H1 (cell line): Measurements from ENCODE around the gene POLE2.
A peak's percentile ranks its signal among the peaks of the same experiment; 100 is the strongest.
"Not testable (repeated sequence)": the region's sequence is repeated elsewhere in the genome, so short reads cannot be mapped to it uniquely, and the experiment has no call there.

ENCODE experiments used
- CTCF ChIP-seq, 3 experiments: IDR thresholded peaks; 1 replicate in 2 of 3; 2 replicates in 1 of 3; pipeline versions ENCODE4 v1.5.1 to v1.6.1; 2011; ENCODE audit warnings: low read length in 3 of 3, mild to moderate bottlenecking in 3 of 3, inconsistent platforms in 2 of 3, low read depth in 1 of 3, moderate library complexity in 1 of 3; ENCODE audit not compliant: insufficient read depth in 1 of 3; ENCODE audit errors: control extremely low read depth in 1 of 3
- HDAC6 ChIP-seq: IDR thresholded peaks from one replicate; pipeline ENCODE4 v1.7.1; 2012; ENCODE audit warnings: low read depth, mild to moderate bottlenecking, inconsistent platforms, low read length, moderate library complexity
- JUN ChIP-seq: IDR thresholded peaks from 2 replicates; pipeline ENCODE4 v1.6.1; 2011; ENCODE audit warnings: low read depth, mild to moderate bottlenecking, improper control_type of control experiment, low read length
- KDM1A ChIP-seq: fragments of 200-600, 300-600 bp; sonication (generic); IDR thresholded peaks from 2 replicates; pipeline ENCODE4 v1.7.1; 2016; ENCODE audit warnings: mild to moderate bottlenecking, low read length, borderline replicate concordance
- POLR2A ChIP-seq, 2 experiments: IDR thresholded peaks; 1 replicate in 1 of 2; 2 replicates in 1 of 2; pipeline ENCODE4 v1.6.1; 2011; ENCODE audit warnings: low read depth in 2 of 2, low read length in 2 of 2, mild to moderate bottlenecking in 2 of 2; ENCODE audit errors: control extremely low read depth in 1 of 2
- POLR2AphosphoS5 ChIP-seq: IDR thresholded peaks from 2 replicates; pipeline ENCODE4 v1.6.1; 2011; ENCODE audit warnings: low read depth, low read length
- RFX5 ChIP-seq: IDR thresholded peaks from 2 replicates; pipeline ENCODE4 v1.6.1; 2011; ENCODE audit warnings: low read depth, low read length, improper control_type of control experiment, borderline replicate concordance
- SAP30 ChIP-seq: fragments of 300-600 bp; sonication (generic); IDR thresholded peaks from 2 replicates; pipeline ENCODE4 v1.7.1; 2012; ENCODE audit warnings: low read length, moderate library complexity, mild to moderate bottlenecking, inconsistent platforms; ENCODE audit not compliant: insufficient read depth, insufficient replicate concordance
- TAF1 ChIP-seq: IDR thresholded peaks from 2 replicates; pipeline ENCODE4 v1.6.1; 2011; ENCODE audit warnings: mild to moderate bottlenecking, low read depth, low read length
- TF ChIP-seq, protein P1 (sequence below): IDR thresholded peaks from 2 replicates; pipeline ENCODE4 v1.6.1; 2012; ENCODE audit warnings: inconsistent platforms
- TF ChIP-seq, protein P2 (sequence below): IDR thresholded peaks from 2 replicates; pipeline ENCODE4 v1.6.1; 2011; ENCODE audit warnings: low read length, improper control_type of control experiment

GRCh38 chr14:49721733-49722435, 33.9 kb upstream of the POLE2 start:
- peak in 1 of 3 experiments; percentile 14; a peak in 2 of 4 replicates for TF ChIP-seq CTCF (IDR thresholded peaks at IDR 0.05; ENCODE audit: control extremely low read depth in 1 of 3, insufficient read depth in 1 of 3, low read depth in 1 of 3, low read length in 3 of 3)
- TF ChIP-seq, protein P1, sequence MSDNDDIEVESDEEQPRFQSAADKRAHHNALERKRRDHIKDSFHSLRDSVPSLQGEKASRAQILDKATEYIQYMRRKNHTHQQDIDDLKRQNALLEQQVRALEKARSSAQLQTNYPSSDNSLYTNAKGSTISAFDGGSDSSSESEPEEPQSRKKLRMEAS: not testable (repeated sequence)
- TF ChIP-seq POLR2A (IDR thresholded peaks at IDR 0.05; ENCODE audit: control extremely low read depth in 1 of 2, low read depth in 2 of 2, low read length in 2 of 2); HDAC6; POLR2AphosphoS5; JUN; TAF1; KDM1A; RFX5; SAP30: not testable (repeated sequence)
- TF ChIP-seq, protein P2, sequence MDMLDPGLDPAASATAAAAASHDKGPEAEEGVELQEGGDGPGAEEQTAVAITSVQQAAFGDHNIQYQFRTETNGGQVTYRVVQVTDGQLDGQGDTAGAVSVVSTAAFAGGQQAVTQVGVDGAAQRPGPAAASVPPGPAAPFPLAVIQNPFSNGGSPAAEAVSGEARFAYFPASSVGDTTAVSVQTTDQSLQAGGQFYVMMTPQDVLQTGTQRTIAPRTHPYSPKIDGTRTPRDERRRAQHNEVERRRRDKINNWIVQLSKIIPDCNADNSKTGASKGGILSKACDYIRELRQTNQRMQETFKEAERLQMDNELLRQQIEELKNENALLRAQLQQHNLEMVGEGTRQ: not testable (repeated sequence)
